ENCODE data around the gene CSNK2A1. TPM values are rescaled to one million over a fixed set of nuclear protein-coding genes. Genes with fewer than 3 reads are reported as not detected.

The CSNK2A1 gene
- total and polyA plus RNA-seq, 11 donors = 30.3 to 136 (median 119) TPM

DNA sequence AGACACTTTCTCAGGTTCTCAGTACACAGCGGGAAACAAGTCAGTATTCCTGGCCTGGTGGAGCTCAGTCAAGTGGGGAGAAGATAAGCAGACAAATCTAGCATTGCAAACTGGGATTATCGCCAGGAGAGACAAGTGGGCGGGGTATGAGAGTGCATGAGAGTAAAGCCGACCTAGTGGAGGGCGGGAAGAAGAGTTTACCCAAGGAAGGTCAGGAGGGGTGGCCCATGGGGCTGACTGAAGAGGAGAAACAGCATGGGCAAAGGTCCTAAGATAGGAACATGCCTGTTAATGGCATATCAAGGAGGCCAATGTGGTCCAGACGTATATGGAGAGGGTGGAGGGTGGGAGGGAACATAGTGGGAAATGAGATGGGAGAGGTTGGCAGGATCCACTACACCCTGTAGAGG, 12.4 kb upstream of the CSNK2A1 start:
- ATAC-seq (peak; percentile 82 to 94 (median 92)), DNase-seq (peak in 4 of 5 donors; percentile 63 to 81 (median 68))
- H3K4me3 ChIP-seq = no peak overlapping the region
- intact Hi-C loops (cut with DNase I) = no loop called here
- TF ChIP-seq POLR2A (IDR thresholded peaks at IDR 0.05) = no peak
- TF ChIP-seq, protein P1, sequence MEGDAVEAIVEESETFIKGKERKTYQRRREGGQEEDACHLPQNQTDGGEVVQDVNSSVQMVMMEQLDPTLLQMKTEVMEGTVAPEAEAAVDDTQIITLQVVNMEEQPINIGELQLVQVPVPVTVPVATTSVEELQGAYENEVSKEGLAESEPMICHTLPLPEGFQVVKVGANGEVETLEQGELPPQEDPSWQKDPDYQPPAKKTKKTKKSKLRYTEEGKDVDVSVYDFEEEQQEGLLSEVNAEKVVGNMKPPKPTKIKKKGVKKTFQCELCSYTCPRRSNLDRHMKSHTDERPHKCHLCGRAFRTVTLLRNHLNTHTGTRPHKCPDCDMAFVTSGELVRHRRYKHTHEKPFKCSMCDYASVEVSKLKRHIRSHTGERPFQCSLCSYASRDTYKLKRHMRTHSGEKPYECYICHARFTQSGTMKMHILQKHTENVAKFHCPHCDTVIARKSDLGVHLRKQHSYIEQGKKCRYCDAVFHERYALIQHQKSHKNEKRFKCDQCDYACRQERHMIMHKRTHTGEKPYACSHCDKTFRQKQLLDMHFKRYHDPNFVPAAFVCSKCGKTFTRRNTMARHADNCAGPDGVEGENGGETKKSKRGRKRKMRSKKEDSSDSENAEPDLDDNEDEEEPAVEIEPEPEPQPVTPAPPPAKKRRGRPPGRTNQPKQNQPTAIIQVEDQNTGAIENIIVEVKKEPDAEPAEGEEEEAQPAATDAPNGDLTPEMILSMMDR (IDR thresholded peaks at IDR 0.05) = no peak
- H3K27ac ChIP-seq = peak overlapping the region in 3 of 12 donors; percentile 16 to 44 (median 26)
- H3K36me3 ChIP-seq = no peaks in the 10 kb centered on the region
- H3K27me3 ChIP-seq = peaks cover 0 to 5% (median 0%) of the 10 kb centered on the region in 9 donors
- 25 to 34% (median 29%) methylated on average over 6 of the region's 6 CpGs for WGBS, 4 donors
- H3K4me1 ChIP-seq = peaks cover 0 to 16% (median 0%) of the 10 kb centered on the region in 12 donors
- H3K9me3 ChIP-seq = no peaks in the 10 kb centered on the region

DNA sequence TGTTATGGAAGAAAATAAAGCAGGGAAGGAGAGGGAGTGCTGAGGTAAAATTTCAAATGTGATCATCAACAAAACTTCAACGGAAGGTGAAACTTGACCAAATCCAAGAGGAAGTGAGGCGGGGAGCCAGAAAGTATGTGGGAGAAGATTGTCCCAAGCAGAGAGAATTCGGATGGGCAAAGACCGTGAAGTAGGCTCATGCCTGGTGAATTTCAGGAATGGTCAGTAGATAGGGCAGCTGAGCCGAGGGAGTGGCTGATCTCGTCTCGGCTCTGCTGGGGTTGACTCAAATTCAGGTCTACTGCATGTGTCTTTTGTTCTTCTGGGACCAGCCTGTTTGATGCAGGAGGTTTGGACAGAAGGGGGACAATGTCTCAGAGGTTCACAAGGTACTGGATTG, 7.0 kb upstream of the CSNK2A1 start:
- no peaks in the 10 kb centered on the region for H3K36me3 ChIP-seq
- H3K4me3 ChIP-seq = no peak overlapping the region
- H3K27ac ChIP-seq = no peak overlapping the region
- H3K27me3 ChIP-seq = peaks cover 0 to 8% (median 0%) of the 10 kb centered on the region in 9 donors
- TF ChIP-seq, protein P1 (IDR thresholded peaks at IDR 0.05) = no peak
- no peak for TF ChIP-seq POLR2A (IDR thresholded peaks at IDR 0.05)
- no peaks in the 10 kb centered on the region for H3K9me3 ChIP-seq
- H3K4me1 ChIP-seq = peaks cover 0 to 8% (median 0%) of the 10 kb centered on the region in 12 donors
- 55 to 80% (median 67%) methylated on average over 7 of the region's 7 CpGs for WGBS, 4 donors
- DNase-seq (no peak), ATAC-seq (no peak)
- intact Hi-C loops (cut with DNase I) = no loop called here

DNA sequence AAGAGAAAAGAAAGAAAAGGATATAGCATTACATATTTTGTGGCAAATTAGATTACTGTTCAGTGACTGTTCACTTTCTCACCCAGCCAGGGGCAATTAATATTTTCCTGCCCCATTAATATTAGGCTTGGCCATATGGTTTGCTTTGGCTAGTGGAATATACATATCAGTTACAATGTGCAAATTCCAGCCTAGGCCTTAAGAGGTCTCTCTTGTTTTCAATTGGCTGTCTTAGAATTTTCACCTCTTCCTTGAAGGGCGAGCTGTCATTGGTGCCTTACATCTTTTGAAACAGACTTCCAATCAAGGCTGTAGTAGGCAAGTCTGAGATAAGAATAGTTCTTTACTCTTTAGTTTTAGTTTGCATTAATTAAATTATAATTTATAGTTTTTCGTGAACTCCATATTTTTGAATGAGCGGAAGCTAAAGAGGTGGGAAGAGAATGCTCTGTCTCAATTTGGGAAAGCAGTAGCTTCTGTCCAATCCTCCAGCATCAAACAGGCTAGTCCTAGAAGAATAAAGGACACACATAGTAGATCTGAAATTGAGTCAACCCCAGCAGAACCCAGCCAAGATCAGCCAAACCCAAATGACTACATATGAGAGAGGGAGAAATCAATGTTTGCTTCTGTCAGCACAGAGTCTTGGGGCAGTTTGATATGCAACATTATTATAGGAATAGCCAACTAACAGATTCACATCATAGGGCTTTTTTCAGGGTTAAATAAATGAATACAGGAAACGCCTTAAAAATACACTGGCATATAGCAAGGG, 6.3 kb upstream of the CSNK2A1 start:
- Histone ChIP-seq H3K27ac (no peak overlapping the region), H3K27me3 (peaks cover 0 to 8% (median 0%) of the 10 kb centered on the region in 9 donors), H3K36me3 (no peaks in the 10 kb centered on the region), H3K4me3 (no peak overlapping the region), H3K9me3 (no peaks in the 10 kb centered on the region), H3K4me1 (peaks cover 0 to 2% (median 0%) of the 10 kb centered on the region in 12 donors)
- WGBS, 4 donors = 91 to 94% (median 93%) methylated on average over 4 of the region's 4 CpGs
- ATAC-seq (no peak), DNase-seq (no peak)
- intact Hi-C loops (cut with DNase I) = loop anchor here in 1 of 10 donors (10.0 kb wide), 1 partner anchor 285 kb away; the partner anchor contains the start of gene FAM110A
- TF ChIP-seq, protein P1 (IDR thresholded peaks at IDR 0.05) = no peak
- no peak for TF ChIP-seq POLR2A (IDR thresholded peaks at IDR 0.05)

DNA sequence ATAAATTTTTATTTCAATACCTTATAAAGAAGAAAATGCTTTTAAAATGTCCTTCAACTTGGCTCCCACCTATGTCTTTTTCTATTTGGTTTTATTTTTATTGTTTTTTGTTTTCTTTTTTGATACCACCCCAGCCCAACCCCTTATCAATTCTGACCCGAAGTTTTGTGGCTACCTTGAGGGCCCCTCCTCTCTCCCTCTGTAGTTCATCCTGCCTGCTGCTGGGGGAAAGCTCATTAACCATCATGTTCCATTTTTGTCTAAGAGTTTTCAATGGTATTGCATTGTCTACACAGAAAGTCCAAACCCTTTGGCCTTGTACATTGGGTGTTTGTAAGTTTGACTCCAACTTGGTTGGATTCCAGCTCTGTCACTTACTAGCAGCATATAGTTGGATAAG, 5.3 kb upstream of the CSNK2A1 start:
- Histone ChIP-seq H3K4me3 (no peak overlapping the region), H3K9me3 (no peaks in the 10 kb centered on the region), H3K27ac (no peak overlapping the region), H3K36me3 (no peaks in the 10 kb centered on the region), H3K4me1 (peaks cover 0 to 9% (median 6%) of the 10 kb centered on the region in 12 donors), H3K27me3 (peaks cover 0 to 8% (median 0%) of the 10 kb centered on the region in 9 donors)
- 53 to 66% (median 58%) methylated on average over 1 of the region's 1 CpG for WGBS, 4 donors
- intact Hi-C loops (cut with DNase I) = loop anchor here in 1 of 10 donors (10.0 kb wide), 1 partner anchor 286 kb away; the partner anchor contains the start of gene FAM110A
- no peak for TF ChIP-seq POLR2A (IDR thresholded peaks at IDR 0.05)
- TF ChIP-seq, protein P1 (IDR thresholded peaks at IDR 0.05) = no peak
- DNase-seq (no peak), ATAC-seq (no peak)
